Measurements from ENCODE around the gene LRP2. TPM values are rescaled to one million over a fixed set of nuclear protein-coding genes. Genes with fewer than 3 reads are reported as not detected.

LRP2 gene
- total and polyA plus RNA-seq, 2 of the 4 experiments (the other 2 are of a cell fraction): not detected

GRCh38 chr2:169193618-169194017 lies 168.7 kb downstream of the LRP2 start:
- no peak overlapping the region for H3K27ac ChIP-seq (ENCODE audit: insufficient read depth, low read length)
- H3K36me3 ChIP-seq (ENCODE audit: control insufficient read depth, insufficient read depth, low read length): no peaks in the 10 kb centered on the region
- no peak overlapping the region for H2BK15ac ChIP-seq (ENCODE audit: low read depth, low read length)
- H4K91ac ChIP-seq (ENCODE audit: insufficient read depth, low read depth, low read length): no peak overlapping the region
- TF ChIP-seq FOS (IDR thresholded peaks at IDR 0.05; ENCODE audit: low read depth, low read length) (no peak), BHLHE40 (IDR thresholded peaks at IDR 0.05; ENCODE audit: low read depth, low read length) (no peak), CEBPB (IDR thresholded peaks at IDR 0.05; ENCODE audit: low read depth, low read length) (no peak), MXI1 (IDR thresholded peaks at IDR 0.05; ENCODE audit: borderline replicate concordance, low read depth, low read length) (no peak), RCOR1 (IDR thresholded peaks at IDR 0.05; ENCODE audit: insufficient replicate concordance, low read length) (no peak), SMC3 (IDR thresholded peaks at IDR 0.05; ENCODE audit: low read depth, low read length) (no peak), RFX5 (IDR thresholded peaks at IDR 0.05; ENCODE audit: low read depth, low read length) (no peak), MAFK (IDR thresholded peaks at IDR 0.05; ENCODE audit: low read depth, low read length) (no peak), POLR2A (IDR thresholded peaks at IDR 0.05; ENCODE audit: low read depth, low read length) (no peak), RAD21 (IDR thresholded peaks at IDR 0.05; ENCODE audit: low read length) (no peak), NFE2L2 (IDR thresholded peaks at IDR 0.05; ENCODE audit: low read depth, low read length) (no peak), MAZ (IDR thresholded peaks at IDR 0.05; ENCODE audit: borderline replicate concordance, low read depth, low read length) (no peak), CHD1 (IDR thresholded peaks at IDR 0.05; ENCODE audit: low read depth, low read length) (no peak)
- TF ChIP-seq, protein P1, sequence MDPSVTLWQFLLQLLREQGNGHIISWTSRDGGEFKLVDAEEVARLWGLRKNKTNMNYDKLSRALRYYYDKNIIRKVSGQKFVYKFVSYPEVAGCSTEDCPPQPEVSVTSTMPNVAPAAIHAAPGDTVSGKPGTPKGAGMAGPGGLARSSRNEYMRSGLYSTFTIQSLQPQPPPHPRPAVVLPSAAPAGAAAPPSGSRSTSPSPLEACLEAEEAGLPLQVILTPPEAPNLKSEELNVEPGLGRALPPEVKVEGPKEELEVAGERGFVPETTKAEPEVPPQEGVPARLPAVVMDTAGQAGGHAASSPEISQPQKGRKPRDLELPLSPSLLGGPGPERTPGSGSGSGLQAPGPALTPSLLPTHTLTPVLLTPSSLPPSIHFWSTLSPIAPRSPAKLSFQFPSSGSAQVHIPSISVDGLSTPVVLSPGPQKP (IDR thresholded peaks at IDR 0.05; ENCODE audit: borderline replicate concordance, low read depth, low read length): no peak
- TF ChIP-seq, protein P2, sequence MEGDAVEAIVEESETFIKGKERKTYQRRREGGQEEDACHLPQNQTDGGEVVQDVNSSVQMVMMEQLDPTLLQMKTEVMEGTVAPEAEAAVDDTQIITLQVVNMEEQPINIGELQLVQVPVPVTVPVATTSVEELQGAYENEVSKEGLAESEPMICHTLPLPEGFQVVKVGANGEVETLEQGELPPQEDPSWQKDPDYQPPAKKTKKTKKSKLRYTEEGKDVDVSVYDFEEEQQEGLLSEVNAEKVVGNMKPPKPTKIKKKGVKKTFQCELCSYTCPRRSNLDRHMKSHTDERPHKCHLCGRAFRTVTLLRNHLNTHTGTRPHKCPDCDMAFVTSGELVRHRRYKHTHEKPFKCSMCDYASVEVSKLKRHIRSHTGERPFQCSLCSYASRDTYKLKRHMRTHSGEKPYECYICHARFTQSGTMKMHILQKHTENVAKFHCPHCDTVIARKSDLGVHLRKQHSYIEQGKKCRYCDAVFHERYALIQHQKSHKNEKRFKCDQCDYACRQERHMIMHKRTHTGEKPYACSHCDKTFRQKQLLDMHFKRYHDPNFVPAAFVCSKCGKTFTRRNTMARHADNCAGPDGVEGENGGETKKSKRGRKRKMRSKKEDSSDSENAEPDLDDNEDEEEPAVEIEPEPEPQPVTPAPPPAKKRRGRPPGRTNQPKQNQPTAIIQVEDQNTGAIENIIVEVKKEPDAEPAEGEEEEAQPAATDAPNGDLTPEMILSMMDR (conservative IDR thresholded peaks at IDR 0.05; ENCODE audit: low read depth, low read length): no peak
- TF ChIP-seq, protein P3, sequence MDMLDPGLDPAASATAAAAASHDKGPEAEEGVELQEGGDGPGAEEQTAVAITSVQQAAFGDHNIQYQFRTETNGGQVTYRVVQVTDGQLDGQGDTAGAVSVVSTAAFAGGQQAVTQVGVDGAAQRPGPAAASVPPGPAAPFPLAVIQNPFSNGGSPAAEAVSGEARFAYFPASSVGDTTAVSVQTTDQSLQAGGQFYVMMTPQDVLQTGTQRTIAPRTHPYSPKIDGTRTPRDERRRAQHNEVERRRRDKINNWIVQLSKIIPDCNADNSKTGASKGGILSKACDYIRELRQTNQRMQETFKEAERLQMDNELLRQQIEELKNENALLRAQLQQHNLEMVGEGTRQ (IDR thresholded peaks at IDR 0.05; ENCODE audit: low read depth, low read length): no peak
- H3K4me3 ChIP-seq (ENCODE audit: insufficient read depth, low read depth, low read length): no peak overlapping the region
- H4K5ac ChIP-seq (ENCODE audit: low read depth, low read length): no peak overlapping the region
- H2BK120ac ChIP-seq (ENCODE audit: low read depth, low read length): no peak overlapping the region
- ChIA-PET POLR2A (ENCODE audit: unreplicated experiment) (no interaction called here), CTCF (no interaction called here)
- no peaks in the 10 kb centered on the region for H4K20me1 ChIP-seq (ENCODE audit: insufficient read depth, low read length)
- no peak overlapping the region for H2AK9ac ChIP-seq (replicated peaks; ENCODE audit: low read depth, low read length, poor library complexity)
- H2BK20ac ChIP-seq (ENCODE audit: low read depth, low read length): no peak overlapping the region
- intact Hi-C loops (cut with micrococcal nuclease): no loop called here
- dilution Hi-C loops (cut with HindIII; ENCODE audit: low sequenced_read_pairs, unreplicated experiment): no loop called here
- no peaks in the 10 kb centered on the region for H3K9me1 ChIP-seq (ENCODE audit: insufficient read depth, low read length)
- no peak overlapping the region for H4K8ac ChIP-seq (ENCODE audit: low read depth in 2 of 2, low read length in 2 of 2)
- H2BK5ac ChIP-seq (ENCODE audit: low read depth, low read length, poor library complexity, severe bottlenecking): no peak overlapping the region
- H3K14ac ChIP-seq (replicated peaks; ENCODE audit: low read depth, low read length): no peak overlapping the region
- DNase-seq (no peak), ATAC-seq (ENCODE audit: low read depth) (no peak)
- no peak overlapping the region for H2AK5ac ChIP-seq (ENCODE audit: low read depth, low read length)
- no peaks in the 10 kb centered on the region for H3K79me1 ChIP-seq (ENCODE audit: low read depth in 1 of 2, low read length in 2 of 2)
- BruUV-seq (replicated peaks): no TSS peak
- H3K27me3 ChIP-seq (ENCODE audit: control insufficient read depth, insufficient read depth, low read length): no peaks in the 10 kb centered on the region
- no peak overlapping the region for H3K18ac ChIP-seq (ENCODE audit: low read depth, low read length)
- no peak overlapping the region for H3K23ac ChIP-seq (ENCODE audit: low read depth, low read length)
- H3K4me1 ChIP-seq (ENCODE audit: control insufficient read depth, insufficient read depth, low read length): no peaks in the 10 kb centered on the region
- WGBS, 2 experiments (ENCODE audit: extremely low coverage in 2 of 2, insufficient read length in 1 of 2): 10% methylated on average over 2 of the region's 5 CpGs; no CpG with 5 or more reads in 1 of the 2 experiments
- H3K4me2 ChIP-seq (ENCODE audit: low read depth, low read length): no peak overlapping the region
- H2AFZ ChIP-seq (replicated peaks; ENCODE audit: low read length, poor library complexity): no peak overlapping the region
- H3K9me3 ChIP-seq (ENCODE audit: control insufficient read depth, insufficient read depth, low read length): peaks cover 3% of the 10 kb centered on the region; the same call in 1 of the 2 replicates
- in situ Hi-C loops (cut with MboI; ENCODE audit: low sequenced_read_pairs): no loop called here
- H3K9ac ChIP-seq (ENCODE audit: low read depth, low read length): no peak overlapping the region
- no peak overlapping the region for H3K56ac ChIP-seq (ENCODE audit: extremely low read depth, insufficient read depth, low read length)
- H3K4ac ChIP-seq (ENCODE audit: low read depth, low read length): no peak overlapping the region
